Hepatic stellate cell (primary cell): ENCODE data around the gene TMEM184B.
"Not testable (repeated sequence)": the region's sequence is repeated elsewhere in the genome, so short reads cannot be mapped to it uniquely, and the experiment has no call there.

Experiments
- DNase-seq: peaks from one replicate; pipeline ENCODE4 v3.0.0; 2011; ENCODE audit warnings: low spot score

The TMEM184B gene

DNA sequence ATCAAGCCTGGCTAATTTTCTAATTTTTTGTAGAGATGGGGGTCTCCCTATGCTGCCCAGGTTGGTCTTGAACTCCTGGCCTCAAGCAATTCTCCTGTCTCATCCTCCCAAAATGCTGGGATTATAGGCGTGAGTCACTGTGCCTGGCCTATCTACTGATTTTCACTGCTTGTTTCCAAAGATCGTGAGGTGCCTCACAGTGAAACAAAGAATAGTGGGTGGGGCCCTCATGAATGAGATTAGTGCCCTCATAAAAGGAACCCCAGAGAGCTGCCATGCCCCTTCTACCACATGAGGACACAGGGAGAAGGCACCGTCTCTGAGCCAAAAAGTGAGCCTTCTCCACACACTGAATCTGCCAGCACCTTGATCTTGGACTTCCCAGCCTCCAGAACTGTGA lies 23.5 kb downstream of the TMEM184B start:
- DNase-seq, result no peak

DNA sequence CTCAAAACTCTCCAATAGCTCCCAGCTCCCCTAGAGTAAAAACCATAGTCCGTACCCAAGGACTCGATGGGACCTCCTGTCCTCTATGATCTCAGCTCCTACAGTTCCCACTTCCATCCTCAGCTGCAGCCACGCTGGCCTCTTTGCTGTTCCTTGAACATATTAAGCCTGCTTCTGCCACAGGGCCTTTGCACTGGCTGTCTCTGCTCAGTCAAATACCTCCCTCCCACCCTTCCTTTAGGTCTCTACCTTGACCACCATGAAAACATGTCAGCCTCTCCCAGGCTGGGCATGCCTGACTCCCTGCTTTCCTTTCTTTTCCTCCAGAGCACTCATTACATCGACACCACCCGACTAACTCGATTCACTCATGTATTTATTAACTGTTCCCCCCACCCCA lies 24.5 kb downstream of the TMEM184B start:
- no peak for DNase-seq

DNA sequence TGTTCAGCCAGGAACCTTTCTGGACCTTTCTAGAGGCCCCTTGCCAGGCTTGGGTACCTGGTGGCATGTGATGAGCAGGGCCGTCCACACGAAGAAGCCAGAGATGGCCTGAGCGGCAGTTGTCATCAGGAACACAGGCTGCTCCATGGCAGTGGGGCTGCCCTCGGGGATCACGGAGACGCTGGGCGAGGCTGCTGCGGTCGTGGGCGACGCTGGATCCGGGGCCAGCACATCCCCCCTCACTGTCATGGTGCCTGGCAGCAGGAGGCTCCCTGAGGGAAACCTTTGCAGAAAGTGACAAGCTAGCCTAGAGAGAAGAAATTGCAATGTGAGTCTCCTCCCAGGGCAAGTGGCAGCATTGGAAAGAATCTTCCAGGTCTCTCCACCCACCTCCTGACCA lies 25.1 kb downstream of the TMEM184B start:
- DNase-seq, result no peak

DNA sequence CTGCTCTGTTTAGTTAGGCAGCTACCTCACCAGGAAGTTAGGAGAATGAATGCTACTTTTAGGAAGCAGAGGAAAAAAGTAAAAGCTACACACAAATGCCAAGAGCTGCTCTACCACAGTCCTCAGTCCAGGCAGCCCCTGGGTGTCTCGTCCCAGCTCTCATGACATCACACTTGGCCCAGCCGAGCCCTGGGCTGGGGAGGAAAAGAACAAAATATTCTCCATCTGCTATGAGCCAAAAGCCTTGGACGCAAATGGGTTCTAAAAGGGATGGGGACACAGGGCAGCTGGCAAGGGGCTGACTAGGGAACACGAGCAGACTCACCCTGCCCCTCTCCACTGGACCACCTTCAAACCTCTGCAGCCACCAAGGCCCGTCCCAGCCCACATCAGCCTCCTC lies 26.1 kb downstream of the TMEM184B start:
- DNase-seq, result no peak

DNA sequence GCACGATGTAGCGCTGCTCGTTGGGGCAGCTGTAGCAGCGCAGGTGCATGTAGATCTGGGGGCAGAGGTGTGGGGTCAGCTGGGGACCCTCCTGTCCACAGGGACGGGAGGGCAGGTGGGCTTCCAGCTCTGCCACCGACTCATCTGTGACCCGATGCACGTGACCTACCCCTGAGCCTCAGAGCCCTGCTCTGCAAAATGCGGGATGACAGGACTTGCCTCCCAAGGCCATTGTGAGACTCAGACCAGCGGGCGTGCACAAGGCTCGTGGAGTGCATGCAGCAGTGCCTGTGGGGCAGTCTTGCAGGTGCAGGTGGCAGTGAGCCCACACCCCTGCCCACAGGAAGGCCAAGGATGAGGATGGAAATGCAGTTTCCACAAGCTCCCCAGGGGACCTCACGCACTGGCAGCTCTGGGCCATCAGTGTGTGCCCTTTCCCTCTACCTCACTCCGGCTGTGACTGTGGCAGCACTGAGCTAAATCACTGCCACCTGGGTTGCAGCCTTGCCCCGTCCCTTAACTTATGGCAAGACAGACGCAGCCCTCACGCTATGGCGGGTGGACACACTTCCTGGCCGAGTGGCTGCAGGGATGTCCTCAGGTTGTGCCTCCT lies 26.7 kb downstream of the TMEM184B start:
- DNase-seq, result no peak

DNA sequence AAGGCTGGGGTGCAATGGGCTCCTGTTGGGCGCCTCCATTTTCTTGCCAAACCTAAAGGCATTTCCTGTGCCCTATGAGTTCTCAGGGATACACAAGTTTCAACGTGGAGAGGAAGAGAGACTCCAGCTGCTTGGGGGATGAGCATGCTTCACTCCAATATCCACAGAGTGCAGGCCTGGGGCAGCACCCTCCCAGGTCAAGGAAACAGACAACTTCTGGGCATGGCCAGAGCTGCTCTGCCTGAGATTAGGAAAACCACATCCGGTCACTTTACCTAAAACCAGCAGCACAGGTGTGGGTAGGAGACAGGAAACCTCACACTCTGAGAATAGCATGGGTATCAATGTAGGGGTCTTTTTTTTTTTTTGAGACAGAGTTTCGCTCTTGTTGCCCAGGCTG lies 28.7 kb downstream of the TMEM184B start:
- no peak for DNase-seq

DNA sequence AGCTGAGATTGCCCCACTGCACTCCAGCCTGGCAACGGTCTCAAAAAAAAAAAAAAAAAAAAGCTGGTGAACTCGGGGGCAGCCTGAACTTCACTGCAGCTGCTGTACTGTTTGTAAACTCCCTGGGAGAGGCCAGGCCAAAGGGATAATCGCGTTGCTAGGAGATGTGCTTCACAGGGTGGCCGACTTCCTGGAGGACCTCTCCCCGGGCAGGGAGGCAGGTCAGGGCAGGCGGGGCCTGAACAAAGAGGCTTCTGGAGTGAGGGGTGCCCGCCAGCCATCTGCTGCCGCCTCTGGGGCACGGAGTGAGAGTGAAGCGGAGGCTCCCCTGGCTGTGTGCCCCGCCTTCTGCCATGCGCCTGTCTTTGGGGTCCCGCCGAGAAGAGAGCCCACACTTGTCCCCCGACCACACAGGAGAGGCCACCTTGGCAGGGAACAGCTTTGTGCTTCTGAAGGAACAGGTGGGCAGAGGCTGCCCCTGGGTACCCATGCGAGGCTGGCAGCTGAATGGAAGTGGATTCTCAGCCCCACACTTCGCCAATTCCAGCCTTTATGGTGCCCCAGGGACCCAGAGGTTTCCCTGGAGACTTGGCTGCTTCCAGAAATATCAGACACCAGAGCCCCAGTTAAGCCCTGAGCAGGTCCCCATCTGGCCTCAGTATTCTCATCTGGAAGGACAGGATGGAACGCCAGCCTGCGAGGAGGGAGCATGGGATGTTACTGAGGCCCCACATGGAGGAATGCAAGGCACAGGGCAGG lies 29.6 kb downstream of the TMEM184B start:
- DNase-seq, result peak; percentile 52

DNA sequence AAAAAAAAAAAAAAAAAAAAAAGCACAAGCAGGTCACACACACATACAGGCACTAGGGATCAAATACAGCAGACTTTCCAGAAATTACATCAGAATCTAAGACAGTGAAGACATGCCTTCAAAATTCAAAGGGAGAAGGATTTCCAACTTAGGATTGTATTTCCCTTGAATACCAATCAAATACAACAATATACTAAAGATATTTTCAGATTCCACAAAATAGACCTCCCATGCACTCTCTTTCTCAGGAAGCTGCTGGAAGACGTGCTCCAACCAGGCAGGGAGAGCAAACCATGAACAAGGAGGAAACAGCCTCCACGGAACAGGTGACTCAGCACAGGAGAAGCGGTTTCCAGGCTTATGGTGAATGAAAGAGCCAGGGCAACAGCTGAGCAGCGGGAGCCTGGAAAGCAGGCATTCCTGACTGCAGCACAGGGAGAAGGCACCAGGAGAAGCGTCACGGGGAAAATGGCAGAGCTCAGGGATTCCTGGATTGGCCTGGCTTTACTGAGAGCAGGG lies 32.0 kb downstream of the TMEM184B start:
- DNase-seq, result peak; percentile 70

DNA sequence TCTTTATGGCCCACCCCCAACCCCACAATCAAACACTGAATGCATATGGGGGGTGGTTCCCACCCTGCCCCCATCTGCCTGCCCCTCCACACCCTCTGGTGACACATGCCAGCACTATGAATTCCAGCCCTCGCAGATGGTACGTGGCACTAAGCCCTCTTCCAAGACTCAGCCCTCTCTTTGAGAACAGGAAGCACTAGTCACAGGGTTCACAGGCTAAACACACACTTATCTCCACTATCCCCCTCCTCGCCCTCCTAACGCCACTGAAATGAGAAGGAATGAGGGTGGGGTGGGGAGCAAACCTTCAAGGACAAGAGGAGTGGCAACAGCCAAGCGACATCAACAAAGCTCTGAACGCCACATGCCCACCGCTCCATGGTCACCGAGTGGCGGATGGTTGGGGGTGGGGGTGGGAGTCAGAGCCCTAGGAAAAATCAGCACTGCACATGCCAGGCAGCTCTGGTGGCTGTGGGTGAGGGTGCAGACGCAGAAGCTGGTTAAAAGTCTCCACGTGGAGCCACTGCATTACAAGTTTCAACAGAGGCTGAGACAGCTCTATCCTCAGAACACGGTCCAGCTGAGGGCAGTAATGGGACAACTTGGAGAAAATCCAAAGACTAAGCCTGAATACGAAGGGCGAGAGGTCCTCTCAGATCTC lies 33.6 kb downstream of the TMEM184B start:
- peak; percentile 97 for DNase-seq

DNA sequence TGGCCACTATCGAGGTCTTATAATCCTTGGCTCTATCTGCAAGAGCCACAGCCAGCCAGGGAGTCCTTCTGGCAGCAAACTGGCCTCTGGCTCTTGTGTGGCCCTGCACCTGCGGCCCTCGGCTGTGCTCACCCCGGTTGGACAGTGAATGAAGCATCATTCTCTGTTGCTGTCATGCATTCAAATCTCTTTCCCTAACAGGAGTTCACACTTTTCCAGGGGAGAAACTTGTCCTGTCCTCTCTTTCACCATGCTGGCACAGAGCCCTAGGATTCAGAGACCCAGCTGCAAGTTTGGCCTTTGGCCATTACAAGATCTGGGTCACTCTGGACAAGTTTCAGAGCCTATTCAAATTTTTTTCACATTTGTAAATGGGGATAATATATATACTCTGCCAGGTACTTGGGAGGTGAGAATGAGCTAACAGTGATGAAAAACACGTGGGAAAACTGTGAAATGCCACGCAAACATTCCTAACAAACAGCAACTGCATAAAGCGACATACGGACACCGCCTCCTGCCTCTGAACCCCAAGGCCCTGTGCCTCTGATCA lies 34.2 kb downstream of the TMEM184B start:
- DNase-seq, result peak; percentile 56

DNA sequence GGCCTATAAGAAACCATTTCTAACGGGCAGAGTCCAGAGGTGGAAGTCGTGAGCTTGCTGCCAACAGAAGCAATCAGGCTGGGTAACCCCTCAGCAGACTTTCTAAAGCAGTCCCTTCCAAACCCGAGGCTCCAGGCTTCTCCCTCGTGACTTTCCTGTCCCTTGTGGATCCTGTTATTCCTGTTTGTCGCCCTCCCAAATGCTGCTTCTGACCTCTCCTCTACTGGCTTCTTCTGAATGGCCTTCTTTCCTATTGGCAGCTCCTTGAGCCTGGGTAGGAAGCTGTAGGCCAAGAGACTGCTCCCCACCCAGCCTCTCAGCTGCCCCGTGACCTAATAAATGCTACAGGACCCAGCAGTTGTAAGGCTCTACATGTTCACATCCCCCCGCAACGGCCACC lies 36.0 kb downstream of the TMEM184B start:
- no peak for DNase-seq

DNA sequence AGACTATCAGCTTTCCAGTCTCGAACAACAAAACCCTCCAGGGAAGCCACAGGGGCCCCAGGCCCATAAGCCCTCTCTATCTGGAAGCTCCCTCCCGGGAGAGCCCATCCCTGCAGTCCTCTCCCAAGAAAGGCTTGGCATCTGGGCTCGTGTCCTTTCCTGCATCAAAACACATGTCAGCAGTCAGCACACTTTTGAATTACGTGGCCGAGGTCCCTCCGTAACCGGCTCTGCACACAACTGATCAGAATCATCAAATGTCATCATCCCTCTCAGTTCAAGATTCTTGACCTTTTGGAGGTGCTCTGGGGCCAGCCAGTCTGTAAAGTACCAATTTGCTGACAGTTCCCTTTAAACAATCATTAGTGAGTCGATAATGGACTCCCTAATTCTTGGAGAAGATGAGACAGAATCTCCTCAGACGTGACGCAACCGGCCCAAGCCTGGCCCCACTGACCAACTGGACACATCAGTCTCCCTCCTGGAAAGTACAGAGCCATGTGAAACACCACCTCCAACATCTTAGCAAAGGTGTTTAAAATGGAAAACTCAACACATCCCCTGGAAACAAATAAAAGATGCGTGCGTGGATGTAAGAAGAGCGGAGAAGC lies 37.5 kb downstream of the TMEM184B start:
- DNase-seq, result no peak

DNA sequence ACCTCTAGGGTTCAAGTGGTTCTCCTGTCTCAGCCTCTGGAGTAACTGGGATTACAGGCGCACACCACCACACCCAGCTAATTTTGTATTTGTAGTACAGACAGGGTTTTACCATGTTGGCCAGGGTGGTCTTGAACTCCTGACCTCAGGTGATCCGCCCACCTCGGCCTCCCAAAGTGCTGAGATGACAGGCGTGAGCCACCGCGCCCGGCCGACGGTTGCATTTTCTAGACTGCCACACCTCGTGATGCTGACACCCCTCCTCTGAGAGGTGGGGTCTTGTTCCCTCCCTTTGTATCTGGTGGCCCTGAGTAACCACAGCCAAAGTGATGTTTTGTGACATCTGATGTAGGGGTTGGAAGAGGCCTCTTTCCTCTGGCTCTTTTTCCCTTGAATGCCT lies 39.0 kb downstream of the TMEM184B start:
- not testable (repeated sequence) for DNase-seq

DNA sequence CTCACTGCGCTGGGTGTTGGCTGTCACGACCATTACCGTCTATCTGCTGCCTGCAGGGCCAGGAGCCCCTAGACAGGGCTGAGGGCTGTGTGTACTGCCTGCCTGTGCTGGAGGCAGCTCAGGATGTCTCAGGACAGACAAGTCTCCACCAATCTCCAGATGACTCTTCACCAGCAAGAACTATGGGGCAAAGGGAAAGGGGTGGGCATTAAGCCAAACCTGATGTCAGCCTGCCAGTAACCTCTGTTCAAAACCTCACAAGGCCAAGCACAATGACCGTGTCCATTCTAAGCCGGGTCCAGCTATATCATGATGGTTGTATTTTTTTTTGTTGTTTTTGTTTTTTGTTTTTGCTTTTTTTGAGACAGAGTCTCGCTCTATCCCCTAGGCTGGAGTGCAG lies 39.4 kb downstream of the TMEM184B start:
- DNase-seq, result no peak

DNA sequence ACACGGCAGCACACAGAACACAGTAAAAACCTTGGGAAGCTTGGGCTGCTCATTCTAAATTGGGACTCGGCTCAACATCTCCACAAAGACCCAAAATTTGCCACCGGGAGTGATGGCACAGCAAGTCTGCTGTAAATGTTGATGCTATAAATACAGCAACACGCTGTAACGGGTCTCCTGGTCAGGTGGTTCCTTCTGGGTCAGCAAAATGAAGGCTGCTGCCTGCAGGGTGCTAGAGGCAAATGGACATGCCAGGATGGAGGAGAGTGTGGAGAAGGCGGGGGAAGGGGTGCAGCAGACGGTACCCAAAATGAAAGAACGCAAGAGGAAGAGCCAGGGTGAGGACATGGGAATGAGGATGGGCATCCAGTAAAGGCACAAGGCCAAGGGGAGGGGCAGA lies 40.6 kb downstream of the TMEM184B start:
- DNase-seq, result no peak

DNA sequence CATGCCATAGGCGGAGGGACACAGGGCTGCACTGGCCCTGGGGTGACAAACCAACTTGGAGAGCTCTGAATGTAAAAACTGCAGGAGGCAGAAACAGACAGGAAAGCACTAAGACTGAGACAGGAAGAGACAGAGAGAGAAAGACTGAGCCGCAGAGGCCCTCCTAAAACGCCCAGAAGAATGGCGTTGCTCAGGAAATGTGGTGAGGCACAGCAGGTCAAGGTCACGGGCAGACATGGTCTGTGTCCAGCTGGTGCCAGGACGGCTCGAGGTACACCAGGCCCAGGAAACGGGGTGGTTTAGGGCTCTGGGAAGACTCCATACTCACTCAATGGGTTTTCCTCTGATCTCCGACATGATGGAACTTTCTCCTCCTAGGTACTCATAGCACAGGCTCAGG lies 41.9 kb downstream of the TMEM184B start:
- no peak for DNase-seq

DNA sequence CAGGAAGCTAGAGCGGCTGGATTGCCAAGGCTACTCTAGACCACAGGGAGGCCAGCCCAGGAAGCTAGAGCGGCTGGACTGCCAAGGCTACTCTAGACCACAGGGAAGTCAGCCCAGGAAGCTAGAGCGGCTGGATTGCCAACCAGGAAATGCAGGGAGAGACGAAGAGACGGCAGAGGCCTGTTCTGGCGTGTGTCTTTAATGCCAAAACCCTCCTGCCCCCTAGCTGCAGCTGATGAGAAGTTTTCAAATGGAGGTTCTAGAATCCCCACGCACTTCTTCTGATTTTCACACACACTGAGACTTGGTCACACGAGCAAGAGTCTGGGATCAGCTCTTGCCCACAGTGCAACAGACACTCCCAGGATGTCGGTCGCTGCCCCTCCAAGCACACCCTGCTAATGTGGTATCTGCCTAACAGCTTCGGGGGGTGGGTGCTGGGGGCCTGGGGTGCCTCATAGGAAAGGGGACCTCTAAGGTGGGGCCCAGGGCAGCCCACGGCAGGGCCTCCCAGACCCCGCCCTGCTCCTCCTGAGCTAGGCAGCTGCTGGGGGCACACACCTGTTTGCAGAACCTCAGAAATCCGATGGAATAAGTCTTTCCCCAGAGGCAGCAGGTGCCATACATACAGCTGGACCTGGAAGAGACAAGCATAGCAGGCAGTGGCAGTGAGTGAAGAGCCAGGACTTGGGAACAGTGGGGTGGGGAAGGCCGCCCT lies 42.5 kb downstream of the TMEM184B start:
- no peak for DNase-seq

DNA sequence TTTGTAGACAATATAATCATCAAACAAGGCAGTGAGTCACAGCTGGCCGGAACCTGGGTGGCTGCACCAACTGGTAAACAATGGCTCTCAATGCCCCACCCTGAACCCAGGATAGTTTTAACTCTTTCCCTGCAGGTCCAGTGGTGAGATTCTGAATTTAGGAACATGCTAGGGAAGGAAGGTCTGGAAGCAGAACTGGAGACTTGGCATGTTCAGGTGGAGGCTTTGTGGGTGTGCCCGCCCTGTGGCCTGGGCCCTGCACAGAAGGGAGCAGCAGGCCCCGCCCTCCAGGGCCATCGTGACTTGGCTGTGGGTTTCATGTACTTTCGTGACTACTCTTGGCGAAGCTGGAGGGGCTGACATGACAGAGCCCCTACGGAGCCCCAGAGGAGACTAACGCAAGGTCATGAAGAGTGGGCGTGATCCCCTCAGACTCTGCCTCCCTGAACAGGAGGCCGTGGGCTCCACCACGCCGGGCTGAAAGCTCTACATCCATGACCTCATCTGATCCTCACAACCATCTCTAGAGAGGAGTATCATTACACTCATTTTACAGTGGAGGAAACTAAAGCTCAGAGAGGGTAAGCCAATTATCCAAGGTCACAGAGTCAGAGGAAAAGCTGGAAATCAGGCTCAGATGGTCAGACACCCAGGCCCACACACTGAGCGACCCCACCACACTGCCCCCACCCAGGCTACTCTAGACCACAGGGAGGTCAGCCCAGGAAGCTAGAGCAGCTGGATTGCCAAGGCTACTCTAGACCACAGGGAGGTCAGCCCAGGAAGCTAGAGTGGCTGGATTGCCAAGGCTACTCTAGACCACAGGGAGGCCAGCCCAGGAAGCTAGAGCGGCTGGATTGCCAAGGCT lies 43.7 kb downstream of the TMEM184B start:
- DNase-seq, result no peak

DNA sequence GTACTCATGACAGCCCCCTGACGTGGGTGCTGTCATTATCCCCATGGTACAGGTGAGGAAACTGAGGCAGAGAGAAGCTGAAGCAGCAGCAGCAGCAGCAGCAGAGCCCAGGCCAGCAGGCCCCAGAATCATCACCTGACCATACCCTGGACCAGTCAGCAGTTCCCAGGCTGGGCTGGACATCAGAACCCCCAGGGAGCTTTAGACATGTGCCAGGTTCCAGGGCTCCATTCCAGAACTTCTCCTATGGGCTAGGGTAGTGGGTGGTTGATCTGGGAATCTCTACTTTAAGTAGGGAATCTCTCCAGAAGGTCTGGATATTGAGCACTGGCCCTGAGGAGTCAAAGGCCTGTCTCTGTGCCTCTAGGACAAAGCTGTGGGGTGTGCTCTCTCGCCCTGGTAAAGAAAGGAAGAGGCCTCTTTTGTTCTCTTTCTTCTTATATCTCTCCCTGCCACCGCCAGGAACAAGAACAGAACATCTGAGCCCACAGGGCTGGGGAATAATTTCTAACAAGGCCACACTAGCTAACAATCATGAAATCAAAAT lies 44.4 kb downstream of the TMEM184B start:
- no peak for DNase-seq

DNA sequence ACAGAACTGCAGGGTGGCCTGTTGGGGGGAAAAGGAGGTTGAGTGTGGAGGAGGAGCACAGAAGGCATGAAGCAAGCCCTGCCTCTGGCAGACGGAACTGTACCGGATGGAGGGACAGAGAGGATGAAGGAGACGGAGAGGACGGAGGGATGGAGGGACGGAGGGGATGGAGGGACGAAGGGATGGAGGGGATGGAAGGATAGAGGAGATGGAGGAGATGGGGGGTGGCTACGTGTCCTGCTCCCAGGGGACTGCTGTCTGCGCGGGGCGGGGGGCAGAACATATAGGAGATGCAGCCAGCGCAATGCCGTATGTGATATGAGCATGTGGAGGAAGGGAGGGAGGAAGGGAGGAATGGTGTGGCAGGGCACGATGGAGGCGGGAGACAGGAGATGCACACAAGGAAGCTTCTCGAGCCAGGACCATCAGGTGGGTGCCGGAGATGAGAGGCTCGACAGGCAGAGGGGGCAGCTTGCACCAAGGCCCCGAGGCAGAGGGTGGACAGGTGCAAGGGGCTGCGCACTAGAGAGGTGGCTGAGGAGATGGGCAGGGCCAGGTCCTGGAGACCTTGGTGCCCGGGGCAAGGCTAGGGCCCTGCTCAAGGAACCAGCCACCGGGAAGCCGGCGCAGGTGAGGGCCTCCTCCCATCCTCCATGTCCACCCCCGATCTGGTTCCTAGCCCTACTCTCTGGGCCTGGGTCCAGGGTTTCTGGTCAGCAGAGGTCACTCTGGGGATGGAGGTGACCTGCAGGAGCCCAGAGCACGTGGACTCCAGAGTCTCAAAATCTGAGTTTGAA lies 45.8 kb downstream of the TMEM184B start:
- no peak for DNase-seq
